Measurements from ENCODE around the gene R3HCC1L. TPM values are rescaled to one million over a fixed set of nuclear protein-coding genes. Genes with fewer than 3 reads are reported as not detected.

R3HCC1L gene
- total and polyA plus RNA-seq, 2 donors (not counting 1 experiment from before 2014, with no cell fraction given): 11.6 to 25.1 TPM

- Histone ChIP-seq H3K4me2 (replicated peaks; ENCODE audit: low read depth, low read length, poor library complexity, severe bottlenecking) (no peak overlapping the region), H4K20me1 (ENCODE audit: control insufficient read depth, insufficient read depth, low read length, poor library complexity, severe bottlenecking) (no peaks in the 10 kb centered on the region), H3K4me3 (ENCODE audit: control extremely low read depth in 1 of 5, extremely low read depth in 1 of 5, insufficient read depth in 1 of 5, low read depth in 2 of 5, low read length in 4 of 5) (no peak overlapping the region), H3K36me3 (replicated peaks in 1 of 2; ENCODE audit: control extremely low read depth in 1 of 2, control insufficient read depth in 1 of 2, extremely low read depth in 1 of 2, insufficient read depth in 2 of 2, low read length in 1 of 2) (no peaks in the 10 kb centered on the region), H3K9ac (ENCODE audit: low read length) (no peak overlapping the region), H3K9me3 (ENCODE audit: control extremely low read depth in 1 of 3, control insufficient read depth in 2 of 3, insufficient read depth in 1 of 3, low read length in 2 of 3) (peaks cover 0 to 4% (median 0%) of the 10 kb centered on the region in 3 donors), H3K27me3 (replicated peaks in 1 of 4; ENCODE audit: control extremely low read depth in 1 of 4, control insufficient read depth in 3 of 4, insufficient read depth in 4 of 4, low read length in 3 of 4) (peaks cover 0 to 21% (median 8%) of the 10 kb centered on the region in 4 experiments), H3K27ac (ENCODE audit: low read length in 2 of 2) (no peak overlapping the region), H3K79me2 (ENCODE audit: control insufficient read depth, insufficient read depth, low read length) (no peaks in the 10 kb centered on the region), H3K4me1 (ENCODE audit: control insufficient read depth in 2 of 2, insufficient read depth in 2 of 2, low read length in 2 of 2) (no peaks in the 10 kb centered on the region), H2AFZ (ENCODE audit: insufficient read depth, low read depth, low read length, poor library complexity, severe bottlenecking) (no peak overlapping the region)
- intact Hi-C loops (cut with micrococcal nuclease): no loop called here
- Mint-ChIP-seq H3K4me3 (no peak overlapping the region), H3K27ac (no peak overlapping the region), H3K9me3 (ENCODE audit: insufficient read depth) (no peaks in the 10 kb centered on the region), H3K4me1 (no peaks in the 10 kb centered on the region), H3K27me3 (peaks cover 50% of the 10 kb centered on the region)
- 96% methylated on average over 9 of the region's 12 CpGs for WGBS (ENCODE audit: insufficient coverage)
- ChIA-PET POLR2A (no interaction called here), CTCF (no interaction called here)
- TF ChIP-seq CTCF (IDR thresholded peaks at IDR 0.05): no peak
- TF ChIP-seq EZH2 (IDR thresholded peaks at IDR 0.05; ENCODE audit: borderline replicate concordance, insufficient read depth, low read depth, low read length, poor library complexity, severe bottlenecking): no peak
- ATAC-seq (ENCODE audit: low read depth) (no peak), DNase-seq (no peak)
Measured at GRCh38 chr10:98286419-98286818, 152.0 kb downstream of the R3HCC1L start.

GRCh38 chr10:98287321-98287720 lies 152.9 kb downstream of the R3HCC1L start:
- Histone ChIP-seq H2AFZ (ENCODE audit: insufficient read depth, low read depth, low read length, poor library complexity, severe bottlenecking) (no peak overlapping the region), H3K27me3 (replicated peaks in 1 of 4; ENCODE audit: control extremely low read depth in 1 of 4, control insufficient read depth in 3 of 4, insufficient read depth in 4 of 4, low read length in 3 of 4) (peaks cover 0 to 16% (median 3%) of the 10 kb centered on the region in 4 experiments), H3K79me2 (ENCODE audit: control insufficient read depth, insufficient read depth, low read length) (no peaks in the 10 kb centered on the region), H3K27ac (ENCODE audit: low read length in 2 of 2) (no peak overlapping the region), H3K4me2 (replicated peaks; ENCODE audit: low read depth, low read length, poor library complexity, severe bottlenecking) (no peak overlapping the region), H3K4me3 (ENCODE audit: control extremely low read depth in 1 of 5, extremely low read depth in 1 of 5, insufficient read depth in 1 of 5, low read depth in 2 of 5, low read length in 4 of 5) (no peak overlapping the region), H3K9me3 (ENCODE audit: control extremely low read depth in 1 of 3, control insufficient read depth in 2 of 3, insufficient read depth in 1 of 3, low read length in 2 of 3) (no peaks in the 10 kb centered on the region), H3K9ac (ENCODE audit: low read length) (no peak overlapping the region), H4K20me1 (ENCODE audit: control insufficient read depth, insufficient read depth, low read length, poor library complexity, severe bottlenecking) (no peaks in the 10 kb centered on the region), H3K4me1 (ENCODE audit: control insufficient read depth in 2 of 2, insufficient read depth in 2 of 2, low read length in 2 of 2) (no peaks in the 10 kb centered on the region), H3K36me3 (replicated peaks in 1 of 2; ENCODE audit: control extremely low read depth in 1 of 2, control insufficient read depth in 1 of 2, extremely low read depth in 1 of 2, insufficient read depth in 2 of 2, low read length in 1 of 2) (no peaks in the 10 kb centered on the region)
- ATAC-seq (ENCODE audit: low read depth) (no peak), DNase-seq (no peak)
- no peaks in the 10 kb centered on the region for H3K9me3 Mint-ChIP-seq (ENCODE audit: insufficient read depth)
- peaks cover 48% of the 10 kb centered on the region for H3K27me3 Mint-ChIP-seq
- ChIA-PET CTCF (no interaction called here), POLR2A (no interaction called here)
- no peaks in the 10 kb centered on the region for H3K4me1 Mint-ChIP-seq
- H3K27ac Mint-ChIP-seq: no peak overlapping the region
- 81% methylated on average over 3 of the region's 5 CpGs for WGBS (ENCODE audit: insufficient coverage)
- intact Hi-C loops (cut with micrococcal nuclease): no loop called here
- H3K4me3 Mint-ChIP-seq: no peak overlapping the region
- TF ChIP-seq CTCF (IDR thresholded peaks at IDR 0.05) (no peak), EZH2 (IDR thresholded peaks at IDR 0.05; ENCODE audit: borderline replicate concordance, insufficient read depth, low read depth, low read length, poor library complexity, severe bottlenecking) (no peak)
